Measurements from ENCODE around the gene MAP2K2. TPM values are rescaled to one million over a fixed set of nuclear protein-coding genes. Genes with fewer than 3 reads are reported as not detected.

MAP2K2 gene
- polyA plus RNA-seq, 1 donor = 124 TPM

GRCh38 chr19:4077800-4078684, 45.9 kb downstream of the MAP2K2 start:
- DNase-seq = peak; percentile 75

- no peak for DNase-seq
These were observed 46.9 kb downstream of the MAP2K2 start for GRCh38 chr19:4077007-4077374.

- no peak for DNase-seq
These were observed 48.5 kb downstream of the MAP2K2 start for GRCh38 chr19:4075373-4075772.

GRCh38 chr19:4071610-4072009, 52.3 kb downstream of the MAP2K2 start:
- DNase-seq = no peak

- DNase-seq = no peak
These were observed 54.5 kb downstream of the MAP2K2 start for GRCh38 chr19:4069331-4069959.

- DNase-seq = no peak
These were observed 55.6 kb downstream of the MAP2K2 start for GRCh38 chr19:4068047-4068966.

GRCh38 chr19:4067396-4068046, 56.4 kb downstream of the MAP2K2 start:
- no peak for DNase-seq

GRCh38 chr19:4066682-4067395, 57.1 kb downstream of the MAP2K2 start, which contains the start of gene ZBTB7A:
Gene ZBTB7A (minus strand): TSS chr19:4066899. CDS start chr19:4055232, 11,667 bp downstream.
- peak; percentile 73 for DNase-seq

GRCh38 chr19:4066176-4066606, 57.7 kb downstream of the MAP2K2 start:
- no peak for DNase-seq

GRCh38 chr19:4065430-4066175, 58.3 kb downstream of the MAP2K2 start:
- DNase-seq = peak; percentile 96

- DNase-seq = peak; percentile 63
These were observed 59.2 kb downstream of the MAP2K2 start for GRCh38 chr19:4064496-4065260.

GRCh38 chr19:4064149-4064495, 59.8 kb downstream of the MAP2K2 start:
- no peak for DNase-seq

GRCh38 chr19:4063369-4064148, 60.4 kb downstream of the MAP2K2 start:
- DNase-seq = no peak

GRCh38 chr19:4062419-4063368, 61.2 kb downstream of the MAP2K2 start:
- no peak for DNase-seq

GRCh38 chr19:4061683-4062418, 62.1 kb downstream of the MAP2K2 start:
- no peak for DNase-seq

GRCh38 chr19:4061178-4061682, 62.7 kb downstream of the MAP2K2 start:
- DNase-seq = no peak

- no peak for DNase-seq
These were observed 63.2 kb downstream of the MAP2K2 start for GRCh38 chr19:4060621-4061177.
